ENCODE data around the gene SLC6A18. TPM values are rescaled to one million over a fixed set of nuclear protein-coding genes. Genes with fewer than 3 reads are reported as not detected.

Gene SLC6A18
- total and polyA plus RNA-seq, 10 of the 15 experiments (the other 5 are each of a cell fraction or from before 2014, with no cell fraction given) = not detected

- H3K79me2 ChIP-seq (ENCODE audit: control insufficient read depth, insufficient read depth, low read length) = no peaks in the 10 kb centered on the region
- ATAC-seq = no peak
- H2AFZ ChIP-seq (ENCODE audit: control insufficient read depth, low read depth, low read length) = no peak overlapping the region
- TF ChIP-seq NKRF (conservative IDR thresholded peaks at IDR 0.05) (no peak), CEBPZ (IDR thresholded peaks at IDR 0.05; ENCODE audit: low read depth, low read length) (no peak), PML (IDR thresholded peaks at IDR 0.05; ENCODE audit: low read length) (no peak), SKIL (IDR thresholded peaks at IDR 0.05; ENCODE audit: low read depth, poor library complexity, severe bottlenecking) (no peak), ATF7 (IDR thresholded peaks at IDR 0.05; ENCODE audit: low read depth) (no peak), ZNF274 (IDR thresholded peaks at IDR 0.05; ENCODE audit: insufficient read depth, insufficient read length) (no peak), PKNOX1 (IDR thresholded peaks at IDR 0.05) (no peak)
- H3K4me1 ChIP-seq (ENCODE audit: control insufficient read depth, insufficient read depth, low read length) = no peaks in the 10 kb centered on the region
- POLR2A ChIA-PET = no interaction called here
- H3K9me3 ChIP-seq (replicated peaks; ENCODE audit: control insufficient read depth, insufficient read depth, low read length) = peaks cover 2% of the 10 kb centered on the region; the same call in 2 of the 3 replicates
- RAD21 ChIA-PET (ENCODE audit: unreplicated experiment) = no interaction called here
- no TSS peak for BruUV-seq (replicated peaks)
- H3K27ac ChIP-seq (ENCODE audit: control insufficient read depth, insufficient read depth) = no peak overlapping the region
- no peaks in the 10 kb centered on the region; a peak in 2 of 4 replicates for H3K27me3 ChIP-seq (replicated peaks in 1 of 2; ENCODE audit: control insufficient read depth in 2 of 2, insufficient read depth in 2 of 2, low read length in 1 of 2)
- CTCF ChIA-PET = no interaction called here
- in situ Hi-C loops (cut with MboI) = no loop called here
- no peaks in the 10 kb centered on the region for H3K36me3 ChIP-seq (ENCODE audit: control insufficient read depth in 2 of 2, insufficient read depth in 2 of 2, low read length in 1 of 2)
- intact Hi-C loops (cut with micrococcal nuclease; ENCODE audit: unreplicated experiment) = no loop called here
- no peak overlapping the region for H3K4me3 ChIP-seq
- SMC1A ChIA-PET (ENCODE audit: uncharacterized antibody, unreplicated experiment) = no interaction called here
- H3K4me2 ChIP-seq (ENCODE audit: control insufficient read depth, insufficient read depth) = no peak overlapping the region
- H3K9ac ChIP-seq (ENCODE audit: control insufficient read depth, insufficient read depth, low read length) = no peak overlapping the region
- DNase-seq (ENCODE audit: low read depth, low spot score) = no peak
- 26% methylated on average over 13 of the region's 13 CpGs for WGBS (ENCODE audit: insufficient coverage, insufficient replicate concordance, low lambda C conversion rate, missing lambda C conversion rate)
- H4K20me1 ChIP-seq (ENCODE audit: control insufficient read depth, insufficient read depth) = no peaks in the 10 kb centered on the region
- FAIRE-seq = no peak
Measured at GRCh38 chr5:1231354-1231905, 6.2 kb downstream of the SLC6A18 start.
